ENCODE data around the gene TNFSF4.
A peak's percentile ranks its signal among the peaks of the same experiment; 100 is the strongest.
"Not testable (repeated sequence)": the region's sequence is repeated elsewhere in the genome, so short reads cannot be mapped to it uniquely, and the experiment has no call there.

TNFSF4 gene

GRCh38 chr1:173161510-173162221 is 45.5 kb downstream of the TNFSF4 start:
- DNase-seq: no peak

- DNase-seq: not testable (repeated sequence)
These were observed 53.2 kb downstream of the TNFSF4 start for GRCh38 chr1:173153964-173154363.

GRCh38 chr1:173153503-173153902 is 53.6 kb downstream of the TNFSF4 start:
- no peak for DNase-seq

DNA sequence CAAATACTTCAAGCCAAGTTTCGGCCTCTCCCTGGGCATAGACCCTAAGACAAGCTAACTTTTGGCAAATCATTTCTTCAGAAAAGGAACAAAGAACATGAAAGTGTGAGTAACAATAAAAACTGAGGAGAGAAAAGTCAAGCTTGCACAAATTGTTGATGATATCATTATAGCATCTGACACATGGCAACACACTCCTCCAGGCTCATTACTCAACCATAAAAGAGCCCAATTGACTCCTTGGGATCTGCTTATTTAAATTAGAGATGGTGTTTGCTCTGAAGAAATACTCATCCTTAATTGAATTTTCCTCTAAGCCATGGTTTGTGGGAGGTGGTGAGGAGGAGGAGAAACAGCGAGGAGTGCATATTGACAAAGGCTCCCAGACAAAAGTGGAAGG is 54.5 kb downstream of the TNFSF4 start:
- no peak for DNase-seq

GRCh38 chr1:173150795-173151194 is 56.3 kb downstream of the TNFSF4 start:
- DNase-seq: no peak

DNA sequence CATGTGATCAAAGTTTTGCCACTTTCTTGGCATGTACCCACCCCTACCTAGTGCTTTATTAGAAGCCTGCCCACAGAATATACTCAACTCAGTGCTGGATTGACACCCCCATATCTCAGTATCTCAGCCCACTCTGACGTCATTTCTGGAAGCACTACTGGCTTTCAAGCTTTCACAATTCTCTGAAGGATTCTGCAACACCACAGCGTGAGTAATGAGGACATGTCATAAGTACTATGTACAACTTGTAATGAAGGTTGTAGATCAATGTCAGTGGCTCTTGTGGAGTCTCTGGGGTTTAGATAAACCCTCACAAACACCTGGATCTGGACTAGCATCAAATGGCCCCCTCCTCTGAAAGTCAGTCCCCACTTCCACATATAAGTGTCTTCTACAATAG is 57.2 kb downstream of the TNFSF4 start:
- peak; percentile 4 for DNase-seq

GRCh38 chr1:173148971-173149370 is 58.2 kb downstream of the TNFSF4 start:
- no peak for DNase-seq

- no peak for DNase-seq
These were observed 58.6 kb downstream of the TNFSF4 start for GRCh38 chr1:173148545-173148944.

DNA sequence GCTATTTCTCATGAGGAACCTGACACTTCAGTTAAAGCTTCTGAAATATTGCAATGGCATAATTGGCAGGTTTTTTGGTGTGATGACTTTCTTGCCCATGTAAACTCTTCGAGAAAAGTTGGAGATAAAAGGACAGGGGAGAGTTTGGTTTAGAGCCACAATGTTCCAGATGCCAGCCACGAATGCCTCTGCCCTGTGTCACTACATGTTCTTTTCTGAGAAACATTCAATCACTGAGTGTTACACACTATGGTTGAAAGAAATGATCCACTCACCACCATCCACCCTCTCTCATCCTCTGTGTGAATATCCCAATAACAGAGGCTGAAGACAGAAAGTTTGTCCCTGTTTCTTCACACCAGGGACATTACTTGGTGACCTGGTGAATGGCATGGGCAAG is 66.4 kb downstream of the TNFSF4 start:
- no peak for DNase-seq

- no peak for DNase-seq
These were observed 67.4 kb downstream of the TNFSF4 start for GRCh38 chr1:173139706-173140105.

DNA sequence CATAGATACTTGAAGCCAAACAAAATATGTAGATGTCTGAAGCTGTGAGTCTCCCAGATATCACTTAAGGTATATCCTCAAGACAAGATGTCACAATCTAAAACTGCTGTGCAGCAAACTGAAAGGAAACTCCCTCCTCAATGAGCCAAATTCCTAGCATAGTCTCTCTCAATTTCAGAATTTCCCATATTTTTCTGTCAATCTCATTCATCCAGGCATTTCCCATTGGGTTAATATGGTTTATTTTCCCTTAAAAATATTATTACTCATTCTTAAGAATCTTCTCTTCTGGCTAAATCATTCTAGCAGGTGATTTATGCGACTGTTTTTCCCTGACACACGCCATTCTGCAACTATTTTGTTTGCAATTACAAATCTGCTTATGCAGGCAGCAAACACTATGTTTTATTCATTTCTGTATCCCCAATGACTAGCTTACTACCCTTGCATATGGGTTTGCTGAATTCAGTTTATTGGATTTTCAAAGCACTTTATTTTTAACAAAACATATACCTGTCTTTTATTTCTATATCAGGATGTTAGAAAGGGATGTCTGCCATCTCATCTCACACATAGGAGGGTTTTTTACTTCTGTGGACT is 69.9 kb downstream of the TNFSF4 start:
- DNase-seq: no peak

GRCh38 chr1:173134800-173135199 is 72.3 kb downstream of the TNFSF4 start:
- DNase-seq: no peak

DNA sequence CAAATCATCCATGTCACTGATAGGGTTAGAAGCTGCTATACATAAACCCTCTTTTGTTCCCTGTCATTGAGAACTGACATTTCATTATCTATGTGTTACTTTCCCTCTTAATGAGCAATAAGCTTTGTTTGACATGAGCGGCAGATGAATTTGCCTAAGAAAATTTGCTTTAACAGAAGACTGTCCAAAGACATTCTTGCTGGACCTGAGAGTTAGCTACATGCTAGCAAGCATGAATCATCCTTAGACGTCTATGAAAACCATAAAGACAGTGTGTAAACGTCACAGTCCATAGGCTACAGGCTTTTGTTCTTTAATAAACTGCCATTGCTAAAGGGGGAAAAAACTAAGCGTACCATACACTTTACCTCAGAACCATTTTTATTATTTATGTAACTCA is 73.1 kb downstream of the TNFSF4 start:
- DNase-seq: no peak

Data from T1000 (cell line).